PC-3 (cell line): ENCODE results near the gene SGK2. TPM values are rescaled to one million over a fixed set of nuclear protein-coding genes. Genes with fewer than 3 reads are reported as not detected.

Experiments
- ATAC-seq: fragments of 200-7000 bp; cut with Tn5 transposase; 2 replicates; pipeline ENCODE4 v1.9.1; 2020; ENCODE audit warnings: mild to moderate bottlenecking, moderate library complexity
- BruUV-seq: library from RNA; stranded (reverse); fragments of 400-500 nt; replicated peaks from 2 replicates; lab custom pipeline; 2021; lab: Mats Ljungman, UMichigan
- CTCF ChIA-PET: fragments of 300-600 bp; sonication (Branson Sonifier 250); formaldehyde crosslinking; loops from one replicate; lab custom pipeline; 2022; ENCODE audit warnings: antibody characterized with exemption; lab: Charles Lee
- POLR2A ChIA-PET: fragments of 300-600 bp; sonication (Branson Sonifier 250); formaldehyde crosslinking; loops from one replicate; lab custom pipeline; 2022; ENCODE audit warnings: antibody characterized with exemption; ENCODE audit not compliant: unreplicated experiment; lab: Charles Lee
- DNase-seq: peaks from one replicate; pipeline ENCODE4 v3.0.0-alpha.2; 2015
- H2AFZ ChIP-seq: fragments of 300-600 bp; sonication (generic); 2 replicates; pipeline ENCODE4 v1.6.0; 2016; ENCODE audit warnings: antibody characterized with exemption, low read length
- H3F3A ChIP-seq: fragments of 300-600 bp; sonication (generic); one replicate; pipeline ENCODE4 v1.6.0; 2017; ENCODE audit warnings: antibody characterized with exemption, low read length, control low read depth, mild to moderate bottlenecking; ENCODE audit not compliant: unreplicated experiment
- H3K27ac ChIP-seq: fragments of 300-600 bp; sonication (generic); 2 replicates; pipeline ENCODE4 v1.5.1; 2016; ENCODE audit warnings: mild to moderate bottlenecking, low read length
- H3K27me3 ChIP-seq: fragments of 300-600 bp; sonication (generic); 2 replicates; pipeline ENCODE4 v1.6.1; 2016; ENCODE audit warnings: low read length, mixed read lengths
- H3K36me3 ChIP-seq: fragments of 300-600 bp; sonication (generic); 2 replicates; pipeline ENCODE4 v1.6.1; 2016; ENCODE audit warnings: low read depth, mixed run types, low read length, mixed read lengths
- H3K4me1 ChIP-seq: fragments of 300-600 bp; sonication (generic); 2 replicates; pipeline ENCODE4 v1.5.1; 2016; ENCODE audit warnings: low read length; ENCODE audit not compliant: insufficient read depth
- H3K4me2 ChIP-seq: fragments of 300-600 bp; sonication (generic); 2 replicates; pipeline ENCODE4 v1.6.0; 2016; ENCODE audit warnings: low read length
- H3K4me3 ChIP-seq: fragments of 300-600 bp; sonication (generic); 2 replicates; pipeline ENCODE4 v1.5.1; 2016; ENCODE audit warnings: mild to moderate bottlenecking, low read length, mixed read lengths
- H3K79me2 ChIP-seq: fragments of 300-600 bp; sonication (generic); 2 replicates; pipeline ENCODE4 v1.6.1; 2017; ENCODE audit warnings: low read length, mixed read lengths
- H3K9ac ChIP-seq: fragments of 300-600 bp; sonication (generic); 2 replicates; pipeline ENCODE4 v1.6.0; 2016; ENCODE audit warnings: mild to moderate bottlenecking, low read length
- H3K9me2 ChIP-seq: fragments of 300-600 bp; sonication (generic); replicated peaks from 2 replicates; pipeline ENCODE4 v1.6.1; 2016; ENCODE audit warnings: mixed run types, low read length, mixed read lengths
- H3K9me3 ChIP-seq: fragments of 300-600 bp; sonication (generic); 2 replicates; pipeline ENCODE4 v1.6.1; 2016; ENCODE audit warnings: low read length, mixed read lengths
- H4K20me1 ChIP-seq: fragments of 300-600 bp; sonication (generic); 2 replicates; pipeline ENCODE4 v1.6.1; 2016; ENCODE audit warnings: low read length, mixed read lengths
- EZH2 ChIP-seq: fragments of 300-600 bp; sonication (generic); IDR thresholded peaks from one replicate; pipeline ENCODE4 v1.6.1; 2017; ENCODE audit warnings: antibody characterized with exemption, mild to moderate bottlenecking, low read length; ENCODE audit not compliant: unreplicated experiment
- EZH2phosphoT487 ChIP-seq: fragments of 300-600 bp; sonication (generic); IDR thresholded peaks from 2 replicates; pipeline ENCODE4 v1.6.1; 2018; ENCODE audit warnings: mild to moderate bottlenecking, antibody characterized with exemption, low read length, borderline replicate concordance
- intact Hi-C: fragments of 100-400 bp; cut with micrococcal nuclease; formaldehyde crosslinking; loops from 2 replicates; pipeline ENCODE4 v1.9.0; 2023
- total RNA-seq: library from RNA; depleted of rRNA; stranded (reverse); fragments of >200 nt; gene quantifications from 2 replicates; pipeline ENCODE4 v1.2.3, GENCODE V29; 2014
- TF ChIP-seq, protein P1 (sequence below): fragments of 300-600 bp; sonication (generic); conservative IDR thresholded peaks from 2 replicates; pipeline ENCODE4 v1.5.1; 2017; ENCODE audit warnings: antibody characterized with exemption, low read depth, mild to moderate bottlenecking, low read length

Gene SGK2
- total RNA-seq, 1 experiment from 2014 or later, result 6.6 TPM

DNA sequence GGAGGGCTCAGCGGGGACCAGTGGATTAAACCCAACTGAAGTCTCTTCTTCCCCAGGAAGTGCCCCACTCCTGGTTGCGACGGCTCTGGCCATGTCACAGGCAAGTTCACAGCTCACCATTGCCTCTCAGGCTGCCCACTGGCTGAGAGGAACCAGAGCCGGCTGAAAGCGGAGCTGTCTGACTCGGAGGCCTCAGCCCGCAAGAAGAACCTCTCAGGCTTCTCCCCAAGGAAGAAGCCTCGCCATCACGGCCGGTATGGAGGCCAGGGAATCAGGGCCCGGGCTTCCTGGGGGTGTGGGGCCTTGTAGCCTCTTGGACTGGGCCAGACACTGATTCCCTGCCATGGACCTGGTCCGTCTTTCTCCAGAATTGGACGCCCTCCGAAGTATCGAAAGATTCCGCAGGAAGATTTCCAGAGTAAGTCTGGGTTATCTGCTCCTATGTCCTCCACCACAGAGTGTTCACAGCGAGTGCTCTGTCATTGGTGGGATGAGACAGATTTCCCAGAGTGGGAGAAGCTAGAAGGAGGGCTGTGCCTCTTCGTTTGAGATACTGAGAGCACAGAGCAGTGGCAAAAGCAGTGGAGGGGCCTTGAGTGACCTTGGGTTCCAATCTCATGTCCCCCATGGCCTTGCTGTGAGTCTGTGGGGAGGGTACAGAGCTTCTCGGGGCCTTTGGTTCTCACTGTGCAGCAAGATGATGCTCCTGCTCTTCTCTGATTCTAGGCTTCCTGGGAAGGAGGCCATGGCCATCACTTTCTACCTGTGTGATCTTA lies 22.6 kb upstream of the SGK2 start:
- BruUV-seq, result no TSS peak
- no peak overlapping the region for H3K4me2 ChIP-seq
- H3K4me3 ChIP-seq, result no peak overlapping the region
- intact Hi-C loops, result loop anchor here (5.0 kb wide), 1 partner anchor 546 kb away; no protein-coding TSS in a partner anchor
- ATAC-seq (no peak), DNase-seq (no peak)
- no peaks in the 10 kb centered on the region for H3K27me3 ChIP-seq
- H3K9ac ChIP-seq, result no peak overlapping the region
- H4K20me1 ChIP-seq, result no peaks in the 10 kb centered on the region
- H3K79me2 ChIP-seq, result no peaks in the 10 kb centered on the region
- H3K36me3 ChIP-seq, result no peaks in the 10 kb centered on the region
- peaks cover 10% of the 10 kb centered on the region for H3K4me1 ChIP-seq
- H3K27ac ChIP-seq, result no peak overlapping the region
- CTCF ChIA-PET, result interaction anchor here (0.8 kb wide), 1 partner anchor 87 kb away, joined by 7 read pairs; no protein-coding TSS in a partner anchor
- POLR2A ChIA-PET, result interaction anchor here (0.6 kb wide), 1 partner anchor 94 kb away, joined by 3 read pairs; no protein-coding TSS in a partner anchor
- TF ChIP-seq EZH2phosphoT487 (no peak), EZH2 (no peak)
- TF ChIP-seq, protein P1, sequence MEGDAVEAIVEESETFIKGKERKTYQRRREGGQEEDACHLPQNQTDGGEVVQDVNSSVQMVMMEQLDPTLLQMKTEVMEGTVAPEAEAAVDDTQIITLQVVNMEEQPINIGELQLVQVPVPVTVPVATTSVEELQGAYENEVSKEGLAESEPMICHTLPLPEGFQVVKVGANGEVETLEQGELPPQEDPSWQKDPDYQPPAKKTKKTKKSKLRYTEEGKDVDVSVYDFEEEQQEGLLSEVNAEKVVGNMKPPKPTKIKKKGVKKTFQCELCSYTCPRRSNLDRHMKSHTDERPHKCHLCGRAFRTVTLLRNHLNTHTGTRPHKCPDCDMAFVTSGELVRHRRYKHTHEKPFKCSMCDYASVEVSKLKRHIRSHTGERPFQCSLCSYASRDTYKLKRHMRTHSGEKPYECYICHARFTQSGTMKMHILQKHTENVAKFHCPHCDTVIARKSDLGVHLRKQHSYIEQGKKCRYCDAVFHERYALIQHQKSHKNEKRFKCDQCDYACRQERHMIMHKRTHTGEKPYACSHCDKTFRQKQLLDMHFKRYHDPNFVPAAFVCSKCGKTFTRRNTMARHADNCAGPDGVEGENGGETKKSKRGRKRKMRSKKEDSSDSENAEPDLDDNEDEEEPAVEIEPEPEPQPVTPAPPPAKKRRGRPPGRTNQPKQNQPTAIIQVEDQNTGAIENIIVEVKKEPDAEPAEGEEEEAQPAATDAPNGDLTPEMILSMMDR, result no peak
- no peak overlapping the region for H2AFZ ChIP-seq
- no peaks in the 10 kb centered on the region for H3F3A ChIP-seq
- no peaks in the 10 kb centered on the region for H3K9me3 ChIP-seq
- H3K9me2 ChIP-seq, result no peaks in the 10 kb centered on the region

DNA sequence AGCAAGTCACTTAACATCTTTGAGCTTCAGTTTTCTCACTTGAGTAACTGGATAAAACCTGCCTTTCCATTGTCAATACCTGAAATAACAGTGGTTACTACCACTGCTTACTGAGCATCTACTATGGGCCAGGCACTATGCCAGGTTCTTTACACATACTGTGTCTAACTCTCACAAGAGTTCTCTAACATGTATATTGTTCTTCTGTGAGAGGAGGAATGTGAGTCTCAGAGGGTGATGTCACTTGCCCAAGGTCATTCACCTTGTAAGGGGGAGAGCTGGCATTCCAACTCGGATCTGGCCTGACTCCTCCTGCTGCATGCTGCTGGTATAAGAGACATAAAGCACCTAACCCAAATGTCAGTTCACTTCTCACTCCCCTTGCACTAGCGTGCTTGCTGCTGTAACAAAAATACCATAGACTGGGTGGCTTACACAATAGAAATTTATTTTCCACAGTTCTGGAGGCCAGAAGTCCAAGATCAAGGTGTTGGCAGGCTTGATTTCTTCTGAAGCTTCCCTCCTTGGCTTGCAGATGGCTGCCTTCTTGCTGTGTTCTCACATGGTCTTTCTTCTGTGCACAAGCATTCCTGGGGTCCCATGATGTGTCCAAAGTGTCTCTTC lies 21.9 kb upstream of the SGK2 start:
- no peak overlapping the region for H3K9ac ChIP-seq
- ATAC-seq, result no peak
- no peak overlapping the region for H3K4me3 ChIP-seq
- H3K4me1 ChIP-seq, result peaks cover 16% of the 10 kb centered on the region
- H4K20me1 ChIP-seq, result peaks cover 3% of the 10 kb centered on the region; the same call in 1 of the 2 replicates
- H3K9me3 ChIP-seq, result no peaks in the 10 kb centered on the region
- H3K27me3 ChIP-seq, result no peaks in the 10 kb centered on the region
- ChIA-PET CTCF (interaction anchor here (0.8 kb wide), 1 partner anchor 88 kb away, joined by 7 read pairs; no protein-coding TSS in a partner anchor), POLR2A (no interaction called here)
- intact Hi-C loops, result loop anchor here (5.0 kb wide), 1 partner anchor 545 kb away; no protein-coding TSS in a partner anchor
- TF ChIP-seq, protein P1, result no peak
- no peak for TF ChIP-seq EZH2phosphoT487
- no peak for TF ChIP-seq EZH2
- H3K27ac ChIP-seq, result no peak overlapping the region
- BruUV-seq, result no TSS peak
- no peak overlapping the region for H2AFZ ChIP-seq
- no peaks in the 10 kb centered on the region for H3F3A ChIP-seq
- no peak overlapping the region for H3K4me2 ChIP-seq
- no peaks in the 10 kb centered on the region for H3K79me2 ChIP-seq
- no peaks in the 10 kb centered on the region for H3K36me3 ChIP-seq
- peak; percentile 26 for DNase-seq
- no peaks in the 10 kb centered on the region for H3K9me2 ChIP-seq
